H1 (cell line): ENCODE measurements around the gene MYO1G. TPM values are rescaled to one million over a fixed set of nuclear protein-coding genes. Genes with fewer than 3 reads are reported as not detected.

Experiments used
- CTCF ChIA-PET: fragments of 300-600 bp; sonication (Branson Sonifier 250); formaldehyde crosslinking; loops from one replicate; lab custom pipeline; 2021; ENCODE audit not compliant: partially characterized antibody; lab: Charles Lee
- POLR2A ChIA-PET: fragments of 300-600 bp; sonication (Branson Sonifier 250); formaldehyde crosslinking; loops from one replicate; lab custom pipeline; 2021; ENCODE audit warnings: inconsistent platforms; ENCODE audit not compliant: partially characterized antibody; lab: Charles Lee
- DNase-seq, 2 experiments: peaks; one replicate each; pipeline versions ENCODE4 v3.0.0 to v3.0.0-alpha.2; 2010 to 2022; ENCODE audit warnings: low spot score in 2 of 2, low read depth in 1 of 2, mixed read lengths in 1 of 2
- FAIRE-seq: peaks from 2 replicates; lab custom pipeline; 2011; peaks lifted over from hg19 to GRCh38; lab: Jason Lieb, UNC
- H2AFZ ChIP-seq: 2 replicates; pipeline ENCODE4 v1.8.1; 2012; ENCODE audit warnings: low read length, inconsistent platforms
- H2AK5ac ChIP-seq: 2 replicates; pipeline ENCODE4 v1.6.1; 2013; ENCODE audit warnings: low read depth, low read length
- H2BK120ac ChIP-seq: replicated peaks from 2 replicates; pipeline ENCODE3; 2013; ENCODE audit warnings: low read depth, low read length, inconsistent platforms
- H2BK12ac ChIP-seq: 2 replicates; pipeline ENCODE4 v1.6.1; 2013; ENCODE audit warnings: low read depth, low read length
- H2BK15ac ChIP-seq: 2 replicates; pipeline ENCODE4 v1.6.1; 2013; ENCODE audit warnings: low read length
- H2BK20ac ChIP-seq: 2 replicates; pipeline ENCODE4 v1.6.1; 2013; ENCODE audit warnings: low read length
- H2BK5ac ChIP-seq: 2 replicates; pipeline ENCODE4 v1.6.1; 2013; ENCODE audit warnings: low read depth, low read length
- H3K14ac ChIP-seq: 2 replicates; pipeline ENCODE4 v1.6.1; 2013; ENCODE audit warnings: inconsistent platforms; ENCODE audit not compliant: insufficient read length
- H3K18ac ChIP-seq: 2 replicates; pipeline ENCODE4 v1.6.1; 2013; ENCODE audit warnings: low read length; ENCODE audit errors: extremely low read depth
- H3K23ac ChIP-seq: 2 replicates; pipeline ENCODE4 v1.6.1; 2013; ENCODE audit warnings: inconsistent platforms; ENCODE audit not compliant: insufficient read length
- H3K23me2 ChIP-seq: 2 replicates; pipeline ENCODE4 v1.6.1; 2013; ENCODE audit warnings: low read depth, low read length
- H3K27ac ChIP-seq: 2 replicates; pipeline ENCODE4 v1.6.1; 2011; ENCODE audit warnings: low read depth, low read length, inconsistent platforms
- H3K27me3 ChIP-seq, 4 experiments: replicated peaks in 1 of 4; 1 replicate in 1 of 4; 2 replicates in 3 of 4; pipeline versions ENCODE4 v1.6.1 to v1.8.1; 2011 to 2013; ENCODE audit warnings: low read length in 3 of 4, mild to moderate bottlenecking in 3 of 4, inconsistent platforms in 2 of 4, mixed read lengths in 2 of 4, moderate library complexity in 1 of 4; ENCODE audit not compliant: control insufficient read depth in 3 of 4, insufficient read depth in 3 of 4; ENCODE audit errors: extremely low read depth in 1 of 4
- H3K36me3 ChIP-seq, 4 experiments: 2 replicates each; pipeline versions ENCODE4 v1.6.1 to v1.8.1; 2011 to 2013; ENCODE audit warnings: mild to moderate bottlenecking in 4 of 4, low read length in 3 of 4, moderate library complexity in 2 of 4, control low read depth in 1 of 4, inconsistent platforms in 1 of 4; ENCODE audit not compliant: insufficient read depth in 4 of 4, control insufficient read depth in 2 of 4
- H3K4ac ChIP-seq: replicated peaks from 2 replicates; pipeline ENCODE3; 2013; ENCODE audit warnings: low read length, low read depth, mixed read lengths, inconsistent platforms; ENCODE audit not compliant: insufficient read length
- H3K4me1 ChIP-seq, 4 experiments: replicated peaks in 1 of 4; 1 replicate in 1 of 4; 2 replicates in 3 of 4; pipeline versions ENCODE4 v1.6.1 to v1.8.1; 2011 to 2013; ENCODE audit warnings: low read length in 3 of 4, inconsistent platforms in 2 of 4, mixed read lengths in 1 of 4; ENCODE audit not compliant: insufficient read depth in 4 of 4, control insufficient read depth in 3 of 4
- H3K4me2 ChIP-seq, 2 experiments: 2 replicates each; pipeline versions ENCODE4 v1.6.1 to v1.8.1; 2011 to 2013; ENCODE audit warnings: low read depth in 2 of 2, low read length in 2 of 2, control low read depth in 1 of 2, inconsistent platforms in 1 of 2, mild to moderate bottlenecking in 1 of 2; ENCODE audit not compliant: insufficient read depth in 1 of 2
- H3K4me3 ChIP-seq, 4 experiments: fragments of 200-600, 300-600 bp in 1 of 4; sonication (generic), shearing (Covaris generic), sonication (Bioruptor Twin) in 1 of 4; 2 replicates each; pipeline versions ENCODE4 v1.5.1 to v1.8.1; 2011 to 2016; ENCODE audit warnings: low read length in 4 of 4, low read depth in 3 of 4, control low read depth in 2 of 4, inconsistent platforms in 2 of 4, mild to moderate bottlenecking in 2 of 4, mixed read lengths in 1 of 4, moderate library complexity in 1 of 4; ENCODE audit not compliant: insufficient read depth in 2 of 4; ENCODE audit errors: extremely low read depth in 1 of 4
- H3K56ac ChIP-seq: replicated peaks from 2 replicates; pipeline ENCODE3; 2013; ENCODE audit warnings: low read depth, mild to moderate bottlenecking, mixed read lengths, low read length, inconsistent platforms; ENCODE audit not compliant: insufficient read length
- H3K79me1 ChIP-seq: 2 replicates; pipeline ENCODE4 v1.6.1; 2013; ENCODE audit warnings: low read depth, low read length, control low read depth
- H3K79me2 ChIP-seq, 2 experiments: 2 replicates each; pipeline versions ENCODE4 v1.6.1 to v1.8.1; 2012 to 2013; ENCODE audit warnings: low read length in 2 of 2, mild to moderate bottlenecking in 2 of 2, inconsistent platforms in 1 of 2; ENCODE audit not compliant: insufficient read depth in 2 of 2, control insufficient read depth in 1 of 2
- H3K9ac ChIP-seq, 4 experiments: replicated peaks in 1 of 4; 1 replicate in 1 of 4; 2 replicates in 3 of 4; pipeline versions ENCODE4 v1.6.1 to v1.8.1; 2011 to 2013; ENCODE audit warnings: low read depth in 3 of 4, low read length in 3 of 4, control low read depth in 2 of 4, mild to moderate bottlenecking in 2 of 4, moderate library complexity in 2 of 4, inconsistent platforms in 1 of 4; ENCODE audit errors: extremely low read depth in 1 of 4
- H3K9me3 ChIP-seq, 2 experiments: 2 replicates each; pipeline versions ENCODE4 v1.6.1 to v1.8.1; 2012 to 2013; ENCODE audit warnings: mild to moderate bottlenecking in 2 of 2, moderate library complexity in 2 of 2, control low read depth in 1 of 2, inconsistent platforms in 1 of 2, low read depth in 1 of 2, low read length in 1 of 2, mixed read lengths in 1 of 2; ENCODE audit not compliant: insufficient read depth in 2 of 2
- H4K20me1 ChIP-seq, 2 experiments: replicated peaks in 1 of 2; 2 replicates each; pipeline versions ENCODE3 to v1.8.1; 2011 to 2013; ENCODE audit warnings: inconsistent platforms in 2 of 2, low read length in 2 of 2, mild to moderate bottlenecking in 1 of 2; ENCODE audit not compliant: insufficient read depth in 2 of 2, control insufficient read depth in 1 of 2
- H4K5ac ChIP-seq: 2 replicates; pipeline ENCODE4 v1.6.1; 2013; ENCODE audit warnings: low read length, low read depth, mixed read lengths, inconsistent platforms; ENCODE audit not compliant: insufficient read length
- H4K8ac ChIP-seq: 2 replicates; pipeline ENCODE4 v1.8.0; 2013; ENCODE audit warnings: mild to moderate bottlenecking, moderate library complexity, low read length, inconsistent platforms; ENCODE audit not compliant: insufficient read depth; ENCODE audit errors: extremely low read depth
- H4K91ac ChIP-seq: replicated peaks from 2 replicates; pipeline ENCODE3; 2013; ENCODE audit warnings: low read length, mixed read lengths, inconsistent platforms; ENCODE audit not compliant: insufficient read length
- HDAC2 ChIP-seq, 2 experiments: fragments of 300-600 bp in 1 of 2; sonication (generic) in 1 of 2; IDR thresholded peaks; 2 replicates each; pipeline ENCODE4 v1.6.1; 2011 to 2012; ENCODE audit warnings: low read depth in 2 of 2, low read length in 2 of 2, mild to moderate bottlenecking in 2 of 2, moderate library complexity in 2 of 2, borderline replicate concordance in 1 of 2, inconsistent platforms in 1 of 2
- RAD21 ChIP-seq, 2 experiments: IDR thresholded peaks in 1 of 2; conservative IDR thresholded peaks in 1 of 2; 2 replicates each; pipeline ENCODE4 v1.6.1; 2011; ENCODE audit warnings: low read depth in 2 of 2, low read length in 2 of 2, improper control_type of control experiment in 1 of 2, inconsistent platforms in 1 of 2, mild to moderate bottlenecking in 1 of 2, moderate library complexity in 1 of 2
- WGBS, 2 experiments: shearing (Covaris generic) in 1 of 2; methylation state at CpG; one replicate each; pipeline versions ENCODE4 v1.1.6 to v1.1.7; 2013 to 2015; ENCODE audit warnings: low lambda C conversion rate in 2 of 2, mixed read lengths in 2 of 2, inconsistent platforms in 1 of 2, low coverage in 1 of 2, missing lambda C conversion rate in 1 of 2; ENCODE audit not compliant: insufficient replicate concordance in 2 of 2, insufficient coverage in 1 of 2, insufficient read length in 1 of 2; ENCODE audit errors: extremely low coverage in 1 of 2, missing lambda C conversion rate in 1 of 2; 5-methylcytosine and 5-hydroxymethylcytosine counted together
- polyA plus RNA-seq, 7 experiments: library from polyadenylated mRNA; depleted of rRNA in 3 of 7; stranded (reverse) in 5 of 7; unstranded in 2 of 7; fragments of >200 nt in 5 of 7; fragments of 200-250 nt in 2 of 7; gene quantifications; 1 replicate in 5 of 7; 2 replicates in 1 of 7; 4 replicates in 1 of 7; pipeline versions ENCODE4 v1.2.1 to v1.2.3, GENCODE V29; 2011 to 2013; ENCODE audit warnings: missing spikeins in 2 of 7, mixed read lengths in 2 of 7
- total RNA-seq: library from RNA; stranded (reverse); fragmentation: NEBNext Ultra II Directional; extraction: Animal tissue kit (Norgen Biotek cat#: 25700); gene quantifications from 2 replicates; pipeline ENCODE4 v1.2.1, GENCODE V29; 2021

The MYO1G gene
- total and polyA plus RNA-seq, 2 of the 8 experiments (the other 6 are each of a cell fraction or from before 2014, with no cell fraction given), result 0.08 to 0.19 TPM

- Histone ChIP-seq H4K20me1 (no peaks in the 10 kb centered on the region), H4K5ac (no peak overlapping the region), H3K23ac (no peak overlapping the region), H3K56ac (no peak overlapping the region), H2AK5ac (no peak overlapping the region), H3K4me3 (no peak overlapping the region), H3K79me2 (peaks cover 0 to 4% of the 10 kb centered on the region in 2 experiments; a peak in 2 of 4 replicates), H2BK15ac (no peak overlapping the region), H3K14ac (no peak overlapping the region), H3K9me3 (peaks cover 0 to 2% of the 10 kb centered on the region in 2 experiments; a peak in 1 of 4 replicates), H3K4ac (no peak overlapping the region), H2BK12ac (no peak overlapping the region), H3K27me3 (no peaks in the 10 kb centered on the region), H3K18ac (no peak overlapping the region), H3K27ac (no peak overlapping the region), H3K4me1 (no peaks in the 10 kb centered on the region), H2BK20ac (no peak overlapping the region), H2BK5ac (no peak overlapping the region), H3K4me2 (no peak overlapping the region), H3K9ac (no peak overlapping the region), H3K23me2 (0 out of 2 replicates have a peak, but pooled peaks cover 3% of the 10 kb centered on the region), H4K8ac (no peak overlapping the region), H2AFZ (no peak overlapping the region), H3K36me3 (no peaks in the 10 kb centered on the region), H4K91ac (no peak overlapping the region), H3K79me1 (no peaks in the 10 kb centered on the region), H2BK120ac (no peak overlapping the region)
- FAIRE-seq, result no peak
- no peak for DNase-seq
- no peak for TF ChIP-seq RAD21 (IDR thresholded peaks at IDR 0.05 in 1 of 2, conservative IDR thresholded peaks at IDR 0.05 in 1 of 2; ENCODE audit: low read depth in 2 of 2, low read length in 2 of 2)
- no peak for TF ChIP-seq HDAC2 (IDR thresholded peaks at IDR 0.05; ENCODE audit: borderline replicate concordance in 1 of 2, low read depth in 2 of 2, low read length in 2 of 2)
- ChIA-PET POLR2A (interaction anchor here (1.1 to 10.3 kb wide), 2 partner anchors 11 to 20 kb away, joined by 3 to 193 read pairs; partner anchors contain the start of gene MYO1G), CTCF (interaction anchor here (0.7 to 2.7 kb wide), 5 partner anchors 10 to 32 kb away, joined by 3 to 12 read pairs (median 4); no protein-coding TSS in a partner anchor)
- 89% methylated on average over 8 of the region's 8 CpGs; no CpG with 5 or more reads in 1 of the 2 experiments for WGBS, 2 experiments
Observed at GRCh38 chr7:44995555-44996493, 17.0 kb upstream of the MYO1G start.
